ENCODE measurements around the gene PAF1.

PAF1 gene

GRCh38 chr19:39416152-39417120 is 25.5 kb upstream of the PAF1 start:
- no peak for TF ChIP-seq TCF4 (CRISPR knock-in tag; IDR thresholded peaks at IDR 0.05; ENCODE audit: borderline replicate concordance)
- no peak for TF ChIP-seq ZFP30 (CRISPR knock-in tag; IDR thresholded peaks at IDR 0.05)
- no peak for TF ChIP-seq ZNF70 (CRISPR knock-in tag; IDR thresholded peaks at IDR 0.05)
- no peak for TF ChIP-seq OSR1 (CRISPR knock-in tag; IDR thresholded peaks at IDR 0.05)
- no peak for TF ChIP-seq ZNF8 (CRISPR knock-in tag; IDR thresholded peaks at IDR 0.05)
- TF ChIP-seq ESRRG (CRISPR knock-in tag; IDR thresholded peaks at IDR 0.05) = no peak
- no peak for TF ChIP-seq TOX (CRISPR knock-in tag; IDR thresholded peaks at IDR 0.05; ENCODE audit: borderline replicate concordance)
- TF ChIP-seq CSDC2 (CRISPR knock-in tag; IDR thresholded peaks at IDR 0.05) = no peak
- TF ChIP-seq ZC3H10 (CRISPR knock-in tag; IDR thresholded peaks at IDR 0.05) = no peak
- TF ChIP-seq ARNTL (CRISPR knock-in tag; IDR thresholded peaks at IDR 0.05; ENCODE audit: borderline replicate concordance, low read depth) = no peak
- no peak for TF ChIP-seq GLIS3 (CRISPR knock-in tag; IDR thresholded peaks at IDR 0.05)
- no peak for ATAC-seq

- TF ChIP-seq ISL1 (CRISPR knock-in tag; IDR thresholded peaks at IDR 0.05) (no peak), BACH2 (CRISPR knock-in tag; IDR thresholded peaks at IDR 0.05; ENCODE audit: borderline replicate concordance) (no peak), TSHZ2 (CRISPR knock-in tag; IDR thresholded peaks at IDR 0.05) (no peak), RARB (CRISPR knock-in tag; IDR thresholded peaks at IDR 0.05) (no peak), POU6F1 (CRISPR knock-in tag; IDR thresholded peaks at IDR 0.05; ENCODE audit: borderline replicate concordance, low read depth) (no peak), ZC3H10 (CRISPR knock-in tag; IDR thresholded peaks at IDR 0.05) (no peak), CREB5 (CRISPR knock-in tag; IDR thresholded peaks at IDR 0.05; ENCODE audit: low read depth) (no peak), ARNTL (CRISPR knock-in tag; IDR thresholded peaks at IDR 0.05; ENCODE audit: borderline replicate concordance, low read depth) (no peak), ZNF70 (CRISPR knock-in tag; IDR thresholded peaks at IDR 0.05) (no peak), OSR1 (CRISPR knock-in tag; IDR thresholded peaks at IDR 0.05) (no peak), SNAI2 (CRISPR knock-in tag; IDR thresholded peaks at IDR 0.05) (no peak), TCF4 (CRISPR knock-in tag; IDR thresholded peaks at IDR 0.05; ENCODE audit: borderline replicate concordance) (no peak), TOX (CRISPR knock-in tag; IDR thresholded peaks at IDR 0.05; ENCODE audit: borderline replicate concordance) (no peak), ZFP3 (CRISPR knock-in tag; IDR thresholded peaks at IDR 0.05) (no peak)
- no peak for ATAC-seq
Observed at GRCh38 chr19:39415111-39416046, 24.5 kb upstream of the PAF1 start.

- ATAC-seq = no peak
- TF ChIP-seq TSHZ2 (CRISPR knock-in tag; IDR thresholded peaks at IDR 0.05) (no peak), BACH2 (CRISPR knock-in tag; IDR thresholded peaks at IDR 0.05; ENCODE audit: borderline replicate concordance) (no peak), PATZ1 (CRISPR knock-in tag; IDR thresholded peaks at IDR 0.05; ENCODE audit: borderline replicate concordance) (no peak), SNAI2 (CRISPR knock-in tag; IDR thresholded peaks at IDR 0.05) (no peak), ZFP3 (CRISPR knock-in tag; IDR thresholded peaks at IDR 0.05) (no peak), PPARA (CRISPR knock-in tag; IDR thresholded peaks at IDR 0.05; ENCODE audit: borderline replicate concordance) (no peak), GLIS3 (CRISPR knock-in tag; IDR thresholded peaks at IDR 0.05) (no peak), CSRNP3 (CRISPR knock-in tag; IDR thresholded peaks at IDR 0.05) (no peak)
Observed at GRCh38 chr19:39413911-39414608, 23.2 kb upstream of the PAF1 start.
